A673 (cell line): ENCODE data around the gene C19orf85. TPM values are rescaled to one million over a fixed set of nuclear protein-coding genes. Genes with fewer than 3 reads are reported as not detected.
"Not testable (repeated sequence)": the region's sequence is repeated elsewhere in the genome, so short reads cannot be mapped to it uniquely, and the experiment has no call there.

Experiments
- BruUV-seq: library from RNA; stranded (reverse); fragments of 400-500 nt; replicated peaks from 2 replicates; lab custom pipeline; 2021; lab: Mats Ljungman, UMichigan
- CTCF ChIA-PET: fragments of 300-600 bp; sonication (Branson Sonifier 250); formaldehyde crosslinking; loops from one replicate; lab custom pipeline; 2022; ENCODE audit warnings: antibody characterized with exemption; lab: Charles Lee
- POLR2A ChIA-PET: fragments of 300-600 bp; sonication (Branson Sonifier 250); formaldehyde crosslinking; loops from one replicate; lab custom pipeline; 2022; ENCODE audit warnings: antibody characterized with exemption; ENCODE audit not compliant: low non-redundant PET; lab: Charles Lee
- DNase-seq: peaks from one replicate; pipeline ENCODE4 v3.0.0-alpha.2; 2015; ENCODE audit warnings: low spot score
- H3K27ac ChIP-seq: fragments of 200-600 bp; sonication (generic); 2 replicates; pipeline ENCODE4 v1.5.1; 2016; ENCODE audit warnings: mixed run types, low read depth, mild to moderate bottlenecking, mixed read lengths, antibody characterized with exemption, low read length; ENCODE audit not compliant: poor library complexity, severe bottlenecking
- H3K27me3 ChIP-seq: fragments of 200-600 bp; sonication (generic); replicated peaks from 2 replicates; pipeline ENCODE4 v1.6.1; 2017; ENCODE audit warnings: mixed run types, low read depth, mild to moderate bottlenecking, mixed read lengths, antibody characterized with exemption, low read length; ENCODE audit not compliant: insufficient read depth, poor library complexity
- H3K36me3 ChIP-seq: fragments of 200-600 bp; sonication (generic); 2 replicates; pipeline ENCODE4 v1.6.1; 2016; ENCODE audit warnings: mixed run types, mild to moderate bottlenecking, mixed read lengths, antibody characterized with exemption, low read length; ENCODE audit not compliant: insufficient read depth, poor library complexity, severe bottlenecking
- H3K4me1 ChIP-seq: fragments of 200-600 bp; sonication (generic); 2 replicates; pipeline ENCODE4 v1.6.1; 2017; ENCODE audit warnings: mixed run types, mild to moderate bottlenecking, mixed read lengths, antibody characterized with exemption, low read length; ENCODE audit not compliant: insufficient read depth, poor library complexity, severe bottlenecking
- H3K4me3 ChIP-seq: fragments of 200-600 bp; sonication (generic); 2 replicates; pipeline ENCODE4 v1.5.1; 2016; ENCODE audit warnings: low read depth, mixed run types, mild to moderate bottlenecking, mixed read lengths, low read length; ENCODE audit not compliant: poor library complexity, severe bottlenecking
- H3K9me3 ChIP-seq: fragments of 200-600 bp; sonication (generic); 2 replicates; pipeline ENCODE4 v1.6.1; 2016; ENCODE audit warnings: mixed run types, low read depth, mild to moderate bottlenecking, mixed read lengths, antibody characterized with exemption, low read length; ENCODE audit not compliant: poor library complexity, severe bottlenecking
- CTCF ChIP-seq: fragments of 300-800, 200-600 bp; sonication (generic); conservative IDR thresholded peaks from 2 replicates; pipeline ENCODE4 v1.5.1; 2017; ENCODE audit warnings: low read depth, mild to moderate bottlenecking, antibody characterized with exemption, low read length, moderate library complexity, mixed read lengths
- EZH2 ChIP-seq: fragments of 200-600 bp; sonication (generic); IDR thresholded peaks from 2 replicates; pipeline ENCODE4 v1.6.1; 2017; ENCODE audit warnings: borderline replicate concordance, low read depth, mild to moderate bottlenecking, mixed read lengths, antibody characterized with exemption, low read length; ENCODE audit not compliant: poor library complexity, severe bottlenecking
- intact Hi-C: fragments of 100-400 bp; cut with micrococcal nuclease; formaldehyde crosslinking; loops from one replicate; pipeline ENCODE4 v1.10.0; 2022; ENCODE audit not compliant: unreplicated experiment
- total RNA-seq: library from RNA; stranded (reverse); gene quantifications from 2 replicates; pipeline ENCODE4 v1.2.3, GENCODE V29; 2021

Gene C19orf85
- total RNA-seq, 1 experiment from 2014 or later, result not detected

- BruUV-seq, result no TSS peak
- POLR2A ChIA-PET, result no interaction called here
- CTCF ChIA-PET, result no interaction called here
- no peak for TF ChIP-seq CTCF
- no peak for TF ChIP-seq EZH2
- H3K9me3 ChIP-seq, result no peaks in the 10 kb centered on the region
- H3K27ac ChIP-seq, result no peak overlapping the region
- intact Hi-C loops, result no loop called here
- no peaks in the 10 kb centered on the region for H3K4me1 ChIP-seq
- no peak overlapping the region for H3K4me3 ChIP-seq
- H3K27me3 ChIP-seq, result no peaks in the 10 kb centered on the region
- no peak for DNase-seq
- H3K36me3 ChIP-seq, result no peaks in the 10 kb centered on the region
Observed at GRCh38 chr19:55423225-55424005, 41.1 kb downstream of the C19orf85 start.

DNA sequence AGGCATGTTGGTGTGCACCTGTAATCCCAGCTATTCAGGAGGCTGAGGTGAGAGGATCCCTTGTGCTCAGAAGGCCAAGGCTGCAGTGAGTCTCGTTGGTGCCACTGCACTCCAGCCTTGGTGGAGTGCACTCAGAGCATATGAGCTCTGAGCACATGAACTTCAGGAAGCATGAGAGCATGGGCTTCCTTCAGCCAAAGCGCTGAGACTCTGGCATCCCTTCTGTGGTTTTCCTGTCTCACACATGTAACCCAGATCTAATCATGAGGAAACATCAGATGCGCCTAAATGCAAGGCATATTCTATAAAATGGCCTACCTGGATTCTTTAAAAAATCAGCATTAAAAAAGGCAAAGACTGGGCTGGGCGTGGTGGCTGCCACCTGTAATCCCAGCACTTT is 43.3 kb downstream of the C19orf85 start:
- H3K4me3 ChIP-seq, DNase-seq, H3K4me1 ChIP-seq, BruUV-seq, CTCF ChIA-PET, H3K36me3 ChIP-seq, H3K27ac ChIP-seq, POLR2A ChIA-PET, H3K9me3 ChIP-seq, intact Hi-C loops, H3K27me3 ChIP-seq: not testable (repeated sequence)

DNA sequence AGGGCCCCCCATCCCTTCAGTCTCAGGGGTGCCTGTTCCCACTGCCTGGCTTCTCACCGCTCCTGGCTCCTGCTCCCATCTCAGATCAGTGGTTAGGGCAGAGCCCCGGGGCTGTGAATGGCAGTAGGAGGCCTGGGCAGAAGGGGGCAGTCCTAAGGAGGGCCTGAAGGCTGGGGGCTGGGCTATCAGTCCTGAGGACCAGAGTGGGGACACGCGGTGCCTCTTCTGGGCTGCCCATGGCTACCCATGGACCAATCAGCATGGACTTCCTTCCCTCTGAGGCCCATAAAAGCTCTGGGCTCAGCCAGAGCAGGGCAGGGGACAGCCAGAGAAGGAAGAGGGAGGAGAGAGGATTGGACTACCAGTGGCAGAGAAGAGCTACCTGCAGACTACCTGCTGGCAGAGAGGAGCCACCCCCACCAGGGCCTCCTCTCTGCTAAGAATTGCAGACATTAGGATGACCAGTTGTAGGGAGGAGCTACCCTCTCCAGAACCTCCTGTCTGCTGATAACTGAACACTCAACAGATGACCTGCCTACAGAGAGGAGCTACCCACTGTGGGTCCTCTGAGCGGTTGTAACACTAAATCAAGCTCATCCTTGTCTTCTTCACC is 44.8 kb downstream of the C19orf85 start:
- intact Hi-C loops, result loop anchor here (5.0 kb wide), 1 partner anchor 127 kb away; no protein-coding TSS in a partner anchor
- Histone ChIP-seq H3K9me3 (no peaks in the 10 kb centered on the region), H3K4me3 (no peak overlapping the region), H3K27ac (no peak overlapping the region), H3K36me3 (no peaks in the 10 kb centered on the region), H3K27me3 (no peaks in the 10 kb centered on the region), H3K4me1 (no peaks in the 10 kb centered on the region)
- TF ChIP-seq CTCF, result no peak
- no peak for TF ChIP-seq EZH2
- BruUV-seq, result no TSS peak
- POLR2A ChIA-PET, result no interaction called here
- DNase-seq, result no peak
- CTCF ChIA-PET, result no interaction called here
